ENCODE measurements around the gene PDZD8. TPM values are rescaled to one million over a fixed set of nuclear protein-coding genes. Genes with fewer than 3 reads are reported as not detected.

The PDZD8 gene
- total and polyA plus RNA-seq, 2 donors (not counting 3 experiments of a cell fraction or from before 2014, with no cell fraction given) = 5.9 to 22.6 TPM

- Histone ChIP-seq H4K20me1 (replicated peaks; ENCODE audit: control insufficient read depth, extremely low read depth, insufficient read depth, low read length) (peaks cover 3% of the 10 kb centered on the region), H3K27me3 (ENCODE audit: control insufficient read depth in 2 of 2, insufficient read depth in 2 of 2, low read length in 2 of 2) (no peaks in the 10 kb centered on the region), H3K9me3 (replicated peaks; ENCODE audit: control insufficient read depth, insufficient read depth, low read length) (no peaks in the 10 kb centered on the region), H3K9me1 (replicated peaks; ENCODE audit: control insufficient read depth, extremely low read depth, insufficient read depth, low read length) (no peaks in the 10 kb centered on the region), H3K36me3 (ENCODE audit: control insufficient read depth in 2 of 2, extremely low read depth in 1 of 2, insufficient read depth in 2 of 2, low read length in 2 of 2) (no peaks in the 10 kb centered on the region), H3K4me1 (ENCODE audit: control insufficient read depth, extremely low read depth, insufficient read depth, low read length) (peaks cover 9% of the 10 kb centered on the region), H3K79me2 (ENCODE audit: control insufficient read depth, insufficient read depth, low read length) (peaks cover 11% of the 10 kb centered on the region), H3K9ac (replicated peaks; ENCODE audit: extremely low read depth, insufficient read depth, low read length) (no peak overlapping the region), H3K4me3 (replicated peaks in 1 of 3; ENCODE audit: insufficient read depth in 1 of 3, low read depth in 1 of 3, low read length in 3 of 3) (no peak overlapping the region), H3K27ac (ENCODE audit: insufficient read depth, low read depth, low read length) (no peak overlapping the region), H2AFZ (ENCODE audit: low read depth, low read length) (no peak overlapping the region), H3K4me2 (ENCODE audit: insufficient read depth, low read length) (no peak overlapping the region)
- intact Hi-C loops (cut with micrococcal nuclease) (no loop called here), dilution Hi-C loops (cut with MboI; ENCODE audit: extremely low pct_ligation_motif_present, low sequenced_read_pairs) (no loop called here)
- no peak for DNase-seq (ENCODE audit: low read depth, low spot score)
- POLR2A ChIA-PET = no interaction called here
- CTCF ChIA-PET = no interaction called here
- TF ChIP-seq MYC (IDR thresholded peaks at IDR 0.05; ENCODE audit: low read depth, low read length) = no peak
- no peak for TF ChIP-seq JUN (IDR thresholded peaks at IDR 0.05; ENCODE audit: borderline replicate concordance, insufficient read depth, insufficient read length, low read depth)
- no peak for TF ChIP-seq POLR2A (IDR thresholded peaks at IDR 0.05; ENCODE audit: low read depth, low read length)
- TF ChIP-seq MAX (IDR thresholded peaks at IDR 0.05; ENCODE audit: insufficient read depth, insufficient read length) = no peak
- TF ChIP-seq CTCF (IDR thresholded peaks at IDR 0.05; ENCODE audit: extremely low read depth in 1 of 2, insufficient read depth in 1 of 2, low read depth in 1 of 2, low read length in 2 of 2) = no peak
- TF ChIP-seq POLR2AphosphoS5 (IDR thresholded peaks at IDR 0.05; ENCODE audit: insufficient read depth, low read depth, low read length) = no peak
- no peak for TF ChIP-seq FOS (IDR thresholded peaks at IDR 0.05; ENCODE audit: borderline replicate concordance, insufficient read depth, low read length)
- TF ChIP-seq GATA2 (IDR thresholded peaks at IDR 0.05; ENCODE audit: insufficient read depth, insufficient read length, low read depth, low read length) = no peak
- no peak for TF ChIP-seq EZH2 (IDR thresholded peaks at IDR 0.05; ENCODE audit: borderline replicate concordance, low read depth, low read length, severe bottlenecking)
- BruUV-seq (replicated peaks) = no TSS peak
- no peak for FAIRE-seq
These were observed 64.0 kb downstream of the PDZD8 start for GRCh38 chr10:117311261-117311660.
